HL-60 (cell line): ENCODE measurements around the gene RAB28.

ENCODE experiments used
- CTCF ChIP-seq: IDR thresholded peaks from one replicate; pipeline ENCODE4 v1.5.1; 2011; ENCODE audit warnings: low read length, control low read depth, inconsistent platforms; ENCODE audit not compliant: insufficient read depth
- GABPA ChIP-seq: IDR thresholded peaks from 2 replicates; pipeline ENCODE4 v1.6.1; 2012; ENCODE audit warnings: low read depth
- REST ChIP-seq: IDR thresholded peaks from 2 replicates; pipeline ENCODE4 v1.6.1; 2012; ENCODE audit warnings: low read depth; ENCODE audit not compliant: insufficient replicate concordance

GRCh38 chr4:13476152-13476551, 8.0 kb downstream of the RAB28 start:
- TF ChIP-seq CTCF: no peak
- TF ChIP-seq GABPA: no peak
- no peak for TF ChIP-seq REST
